GM08714 (cell line): ENCODE results near the gene NME3.
A peak's percentile ranks its signal among the peaks of the same experiment; 100 is the strongest.

ENCODE experiments used
- H3K4me3 ChIP-seq: fragments of 200-500 bp; sonication (Bioruptor generic); 2 replicates; pipeline ENCODE4 v1.5.1; 2014; ENCODE audit warnings: mild to moderate bottlenecking, low read length, inconsistent platforms
- ZNF274 ChIP-seq: IDR thresholded peaks from 2 replicates; pipeline ENCODE4 v1.6.1; 2012; ENCODE audit warnings: mild to moderate bottlenecking, low read depth, low read length

NME3 gene

DNA sequence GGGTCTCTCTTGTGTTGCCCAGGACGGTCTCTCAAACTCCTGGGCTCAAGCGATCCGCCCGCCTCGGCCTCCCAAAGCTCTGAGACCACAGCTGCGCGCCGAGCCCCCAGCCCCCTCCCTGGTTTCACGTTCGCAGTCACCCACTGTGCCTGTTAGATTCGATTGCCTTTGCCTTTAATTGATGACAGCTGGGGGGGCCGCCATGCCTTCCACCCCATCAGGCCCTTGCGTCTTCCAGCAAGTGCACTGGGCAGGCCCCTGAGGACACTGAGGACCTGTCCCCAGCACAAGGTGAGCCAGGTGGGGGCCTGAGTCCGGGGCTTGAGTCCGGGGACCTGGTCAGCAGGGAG is 18.9 kb upstream of the NME3 start:
- no peak overlapping the region for H3K4me3 ChIP-seq
- TF ChIP-seq ZNF274, result no peak

DNA sequence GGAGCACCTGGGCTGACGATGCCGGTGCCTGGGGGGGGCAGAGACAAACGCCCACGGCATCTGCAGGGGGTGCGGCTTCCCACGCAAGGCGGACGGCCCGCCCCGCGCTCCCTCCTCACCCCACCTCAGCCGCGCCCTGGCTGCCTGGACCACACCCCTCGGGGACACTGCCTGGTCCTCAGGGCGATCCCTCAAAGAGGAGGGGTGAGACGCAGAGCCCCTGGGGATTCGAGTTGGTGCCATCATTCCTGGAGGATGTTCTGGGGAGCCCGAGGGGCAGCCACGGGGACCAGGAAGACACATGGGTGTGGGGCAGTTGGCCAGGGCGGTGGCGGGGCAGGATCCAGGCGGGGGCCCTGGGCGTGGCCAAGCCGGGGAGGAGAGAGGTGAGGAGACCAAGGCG is 18.3 kb upstream of the NME3 start:
- H3K4me3 ChIP-seq, result no peak overlapping the region
- TF ChIP-seq ZNF274, result no peak

DNA sequence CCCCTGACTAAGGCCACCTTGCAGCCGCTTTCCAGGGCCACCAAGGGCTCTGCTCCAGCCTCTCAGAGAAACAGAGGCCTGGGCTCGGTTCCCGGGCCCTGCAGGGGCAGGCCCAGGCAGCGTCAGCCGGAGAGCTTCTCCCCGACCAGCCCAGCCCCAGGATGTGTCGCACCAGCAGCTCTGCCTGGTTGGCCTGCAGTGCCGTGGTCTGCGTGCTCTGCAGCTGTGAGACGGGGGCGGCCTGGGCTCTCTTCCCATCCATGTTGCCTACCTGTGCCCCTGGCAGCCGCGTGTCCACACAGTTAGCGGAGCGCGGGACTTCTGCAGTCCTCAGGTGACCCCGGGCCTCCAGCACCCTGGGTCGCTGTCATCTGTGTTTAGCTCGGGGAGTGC is 17.4 kb upstream of the NME3 start:
- no peak overlapping the region for H3K4me3 ChIP-seq
- no peak for TF ChIP-seq ZNF274

DNA sequence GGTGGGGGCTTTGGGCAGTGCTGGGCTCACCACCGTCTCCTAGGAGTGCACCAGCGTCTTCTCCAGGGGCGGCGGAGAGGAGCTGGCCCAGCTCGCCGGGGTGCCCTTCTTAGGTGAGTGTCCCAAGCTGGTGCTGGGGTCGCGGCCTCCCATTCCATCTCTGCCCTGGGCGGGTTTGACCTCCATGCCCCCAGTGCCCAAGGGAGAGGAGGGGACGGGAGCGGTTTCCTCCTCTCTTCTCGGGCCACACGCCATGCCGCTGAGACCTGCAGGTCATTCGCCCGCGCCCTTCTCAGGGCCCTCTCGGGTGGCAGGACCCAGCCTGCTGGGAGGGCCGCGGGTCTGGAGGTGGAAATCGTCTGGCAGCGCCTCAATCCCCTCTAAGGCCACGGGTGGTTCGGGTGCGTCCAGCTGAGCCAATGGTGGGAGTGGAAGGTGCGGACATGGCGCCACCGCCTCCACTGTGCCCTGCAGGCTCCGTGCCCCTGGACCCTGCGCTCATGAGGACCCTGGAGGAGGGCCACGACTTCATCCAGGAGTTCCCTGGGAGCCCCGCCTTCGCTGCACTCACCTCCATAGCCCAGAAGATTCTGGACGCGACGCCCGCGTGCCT is 16.9 kb upstream of the NME3 start:
- no peak overlapping the region for H3K4me3 ChIP-seq
- TF ChIP-seq ZNF274, result no peak

DNA sequence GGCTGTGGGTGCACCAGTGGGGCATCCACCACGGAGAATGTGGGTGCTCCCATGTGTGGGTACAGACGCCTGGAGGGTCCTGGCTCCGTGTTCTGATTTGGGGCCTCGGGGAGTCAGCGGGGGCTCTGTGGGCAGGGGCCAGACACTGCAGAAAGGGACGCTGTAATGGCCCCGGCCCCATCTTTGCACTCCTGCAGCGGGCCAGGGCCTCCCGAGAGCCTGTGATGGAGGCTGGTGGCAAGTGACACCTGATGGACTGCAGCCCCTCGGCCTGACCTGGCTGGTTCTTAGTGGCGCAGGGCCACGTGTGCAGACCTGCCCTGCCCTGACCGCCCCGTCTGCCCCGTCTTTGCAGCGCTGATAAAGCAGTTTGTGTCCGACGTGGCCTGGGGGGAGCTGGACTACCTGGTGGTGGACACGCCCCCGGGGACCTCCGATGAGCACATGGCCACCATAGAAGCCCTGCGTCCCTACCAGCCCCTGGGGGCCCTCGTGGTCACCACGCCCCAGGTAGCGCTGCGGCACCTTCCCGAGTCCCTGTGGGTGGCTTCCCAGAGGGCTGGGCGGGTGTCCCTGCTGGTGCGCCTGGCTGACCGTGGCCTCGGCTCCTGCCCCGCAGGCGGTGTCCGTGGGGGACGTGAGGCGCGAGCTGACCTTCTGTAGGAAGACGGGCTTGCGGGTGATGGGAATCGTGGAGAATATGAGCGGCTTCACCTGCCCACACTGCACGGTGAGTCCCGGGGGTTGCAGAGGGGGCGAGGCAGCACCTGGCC is 16.2 kb upstream of the NME3 start:
- H3K4me3 ChIP-seq, result no peak overlapping the region
- no peak for TF ChIP-seq ZNF274

DNA sequence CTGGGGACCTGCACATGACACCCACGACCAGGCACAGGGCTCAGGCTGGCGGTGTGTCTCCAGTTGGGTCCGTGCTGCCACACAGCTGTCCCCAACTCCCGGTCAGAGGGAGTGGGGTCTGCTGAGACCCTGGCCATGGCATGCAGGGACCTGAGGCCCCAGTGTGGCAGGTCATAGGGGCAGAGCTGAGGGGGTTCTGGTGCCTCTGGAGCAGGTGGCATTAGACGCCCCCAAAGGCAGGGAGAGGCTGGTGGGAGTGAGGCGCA is 15.6 kb upstream of the NME3 start:
- TF ChIP-seq ZNF274, result no peak
- no peak overlapping the region for H3K4me3 ChIP-seq

DNA sequence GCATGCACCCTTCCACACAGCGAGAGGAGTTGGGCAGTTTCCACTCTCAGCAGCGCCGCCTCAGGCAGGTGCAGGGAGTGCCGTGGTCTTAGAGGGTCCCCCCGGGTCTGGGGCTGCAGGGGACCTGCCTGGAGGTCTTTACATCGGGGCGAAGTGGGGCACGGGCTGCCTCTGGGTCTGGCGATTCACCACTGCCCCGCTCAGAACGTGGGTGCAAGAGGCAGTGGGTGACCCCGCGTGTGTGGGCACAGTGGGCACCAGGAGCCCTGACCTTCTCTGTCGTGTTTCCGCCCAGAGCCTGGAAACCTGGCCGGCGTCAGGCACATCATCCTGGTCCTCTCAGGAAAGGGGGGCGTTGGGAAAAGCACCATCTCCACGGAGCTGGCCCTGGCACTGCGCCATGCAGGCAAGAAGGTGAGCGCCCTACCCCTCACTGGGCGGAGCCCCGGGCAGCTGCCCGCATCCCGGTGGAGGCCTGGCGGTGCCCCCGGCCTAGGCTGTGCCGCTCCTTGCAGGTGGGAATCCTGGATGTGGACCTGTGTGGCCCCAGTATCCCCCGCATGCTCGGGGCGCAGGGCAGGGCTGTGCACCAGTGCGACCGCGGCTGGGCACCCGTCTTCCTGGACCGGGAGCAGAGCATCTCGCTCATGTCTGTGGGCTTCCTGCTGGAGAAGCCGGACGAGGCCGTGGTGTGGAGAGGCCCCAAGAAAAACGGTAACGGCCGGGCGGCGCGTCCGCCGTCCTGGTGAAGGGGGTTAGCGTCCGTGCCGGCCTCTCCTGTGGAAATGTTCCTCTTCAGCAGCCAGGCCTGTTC is 15.1 kb upstream of the NME3 start:
- no peak overlapping the region for H3K4me3 ChIP-seq
- TF ChIP-seq ZNF274, result no peak

DNA sequence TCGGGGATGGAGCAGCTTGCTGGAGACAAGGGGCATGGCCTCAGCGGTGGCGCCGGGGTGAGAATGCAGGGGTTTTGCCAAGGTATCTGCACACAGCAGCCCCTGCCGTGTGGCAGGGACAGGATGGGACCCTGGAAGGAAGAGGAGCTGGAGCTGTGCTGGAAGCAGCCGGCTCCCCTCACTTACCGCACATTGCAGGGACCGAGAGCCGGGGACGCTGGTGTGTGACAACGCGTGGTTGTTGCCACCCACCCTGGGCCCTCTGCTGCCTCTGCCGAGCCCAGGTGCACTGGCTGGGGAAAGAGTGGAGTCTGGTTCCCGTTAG is 14.5 kb upstream of the NME3 start:
- no peak for TF ChIP-seq ZNF274
- no peak overlapping the region for H3K4me3 ChIP-seq

DNA sequence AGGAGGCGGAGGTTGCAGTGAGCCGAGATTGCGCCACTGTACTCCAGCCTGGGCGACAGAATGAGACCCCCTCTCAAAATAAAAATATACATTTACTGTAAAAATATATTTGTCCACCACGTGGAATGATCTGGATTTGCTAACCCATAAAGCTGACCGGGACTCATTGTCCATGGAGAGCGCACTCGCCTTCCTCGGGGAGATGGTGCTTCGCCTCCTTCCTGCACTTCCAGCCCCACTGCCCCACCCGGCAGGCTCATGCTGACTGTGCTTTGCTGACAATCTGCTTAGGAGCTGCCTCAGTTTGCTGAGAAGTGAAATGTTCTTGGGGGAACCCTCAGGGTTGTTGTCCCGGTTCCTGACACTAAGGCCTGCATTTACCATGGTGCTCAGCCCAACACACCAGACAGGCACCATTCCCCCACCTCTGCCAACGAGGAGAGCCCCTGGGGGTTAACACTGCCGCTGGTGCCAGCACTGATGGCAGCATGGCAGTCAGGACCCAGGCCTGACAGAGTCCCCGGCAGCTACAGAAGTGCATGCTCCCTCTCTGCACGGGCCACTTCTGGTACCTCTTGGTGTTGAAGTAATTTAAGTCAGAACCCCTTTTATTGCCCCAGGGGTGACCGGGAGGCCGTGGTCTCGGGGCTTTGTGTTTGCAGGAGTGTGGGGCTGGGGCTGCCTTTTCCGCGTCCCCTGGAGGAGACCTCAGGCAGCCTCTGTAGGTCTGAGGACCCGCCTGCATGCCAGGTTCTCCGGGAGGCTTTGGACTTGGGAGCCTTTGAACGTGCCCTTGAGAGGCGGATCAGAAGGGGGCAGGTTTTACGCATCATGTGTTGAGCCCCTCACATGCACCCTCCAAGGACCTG is 13.9 kb upstream of the NME3 start:
- no peak overlapping the region for H3K4me3 ChIP-seq
- TF ChIP-seq ZNF274, result no peak

DNA sequence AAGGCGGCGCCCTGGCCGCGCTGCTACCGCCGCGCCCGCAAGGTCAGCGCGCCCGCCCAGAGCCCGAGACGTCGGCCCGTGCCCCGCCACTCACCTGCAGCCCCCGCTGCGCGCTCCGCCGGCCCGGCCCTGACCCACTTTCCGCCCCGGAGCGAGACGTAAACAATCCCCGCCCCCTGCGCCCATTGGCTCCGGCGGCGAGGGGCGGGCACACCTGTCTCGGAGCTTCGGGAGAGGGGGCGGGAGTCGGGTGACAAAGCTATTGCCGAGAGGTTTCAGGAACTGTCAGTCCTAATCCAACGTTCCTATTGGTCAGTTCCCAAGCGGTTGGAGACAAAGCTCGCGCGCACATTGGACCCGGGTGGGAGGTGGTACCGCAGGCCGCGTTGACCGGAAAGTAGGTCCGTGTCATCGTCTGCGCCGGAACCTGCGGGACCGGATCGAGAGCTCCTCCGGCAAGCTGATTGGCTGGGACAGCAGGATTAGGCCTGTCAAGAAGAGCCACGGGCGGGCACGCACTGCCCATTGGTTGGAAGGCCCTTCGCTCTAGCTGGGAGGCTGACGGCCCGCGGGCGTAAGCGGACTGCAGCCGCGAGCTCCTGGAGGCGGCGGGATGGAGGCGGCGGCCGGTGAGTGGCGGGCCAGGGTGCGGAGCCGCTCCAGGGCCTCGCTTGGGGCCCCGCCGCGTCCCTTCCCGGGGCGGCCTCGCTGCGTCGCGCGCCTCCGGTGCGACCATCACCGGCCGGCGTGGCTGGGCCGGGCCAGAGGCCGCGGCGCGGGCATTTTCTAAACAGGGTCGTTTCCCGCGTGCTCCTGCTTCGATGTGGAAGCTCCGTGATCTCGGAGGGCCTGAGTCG is 11.3 kb upstream of the NME3 start, which contains the start of the genes NUBP2 and SPSB3:
NUBP2 (plus strand) TSS at position 553 of the 857 bp plus-strand sequence; CDS start at position 614, 61 bp downstream.
SPSB3 (minus strand) TSS at position 164 of the 857 bp plus-strand sequence. CDS start 1,088 bp downstream, outside the sequence.
- peak within 1 kb of the TSS; percentile 77 for H3K4me3 ChIP-seq
- TF ChIP-seq ZNF274, result no peak

DNA sequence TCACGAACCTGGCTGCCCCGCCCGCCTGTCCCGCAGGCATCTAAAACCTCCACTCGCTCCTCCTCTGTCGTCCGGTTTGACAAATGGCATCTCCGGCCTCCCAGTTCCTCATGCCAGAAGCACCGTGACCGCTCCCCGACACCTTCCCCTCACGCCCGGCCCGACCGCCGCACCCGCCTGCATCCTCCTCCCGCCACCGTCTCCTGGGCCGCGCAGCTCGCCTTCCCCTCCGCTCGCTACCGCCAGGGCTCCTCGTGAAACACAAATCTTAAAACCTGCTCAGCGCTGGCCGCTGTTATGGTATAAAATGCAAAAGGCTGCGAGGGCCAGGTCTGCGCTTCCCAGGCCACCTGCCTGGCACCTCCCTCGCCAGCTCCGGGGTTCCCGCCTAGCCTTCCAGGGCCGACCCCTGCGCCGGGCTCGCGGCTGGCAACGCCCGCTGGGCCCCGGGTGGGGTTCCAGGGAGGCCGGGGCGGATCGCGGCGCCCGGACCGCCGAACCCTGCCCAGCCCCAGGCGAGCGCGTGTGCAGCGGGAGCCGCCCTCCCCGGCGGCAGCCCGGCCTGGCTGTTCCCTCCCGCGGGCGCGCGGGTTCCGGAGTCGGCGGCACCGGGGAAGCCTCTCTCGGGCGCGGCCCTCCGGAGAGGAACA is 10.5 kb upstream of the NME3 start:
- peak overlapping the region; percentile 77 for H3K4me3 ChIP-seq
- TF ChIP-seq ZNF274, result no peak

DNA sequence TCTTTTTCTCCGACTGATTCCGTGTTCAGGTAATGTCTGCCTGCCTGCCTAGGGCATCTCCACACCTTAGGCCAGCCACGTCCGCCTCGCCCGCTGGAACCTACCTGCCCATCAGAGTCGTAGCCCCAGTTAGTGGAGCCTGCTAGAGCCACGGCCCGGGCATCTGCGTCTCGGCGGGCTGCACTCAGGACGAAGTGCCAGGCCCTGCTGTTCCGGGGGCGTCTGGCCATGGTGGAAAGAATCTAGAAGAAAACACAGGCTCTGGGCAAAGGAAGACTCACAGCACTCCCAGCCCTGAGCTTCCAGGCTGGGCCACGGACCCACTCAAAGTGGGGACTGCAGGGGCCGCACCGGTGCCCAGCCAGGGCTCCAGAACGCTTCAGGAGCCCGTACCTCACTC is 9.9 kb upstream of the NME3 start:
- H3K4me3 ChIP-seq, result peak overlapping the region; percentile 77; the same call in 1 of the 2 replicates
- no peak for TF ChIP-seq ZNF274

DNA sequence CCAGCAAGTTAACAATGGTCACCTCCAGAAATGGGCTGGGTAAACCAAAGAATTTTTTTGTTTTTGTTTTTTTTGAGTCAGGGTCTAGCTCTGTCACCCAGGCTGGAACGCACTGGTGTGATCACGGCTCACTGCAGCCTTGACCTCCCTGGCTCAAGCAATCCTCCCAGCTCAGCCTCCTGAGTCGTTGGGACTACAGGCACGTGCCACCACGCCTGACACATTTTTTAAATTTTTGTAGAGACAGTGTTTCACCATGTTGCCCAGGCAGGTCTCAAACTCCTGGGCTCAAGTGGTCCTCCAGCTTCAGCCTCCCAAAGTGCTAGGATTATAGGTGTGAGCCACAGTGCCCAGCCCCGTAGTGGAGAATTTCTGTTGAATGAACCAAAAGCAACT is 9.3 kb upstream of the NME3 start:
- H3K4me3 ChIP-seq, result no peak overlapping the region
- no peak for TF ChIP-seq ZNF274
